GM12878 (cell line): ENCODE results near the gene PDE11A.

Experiments used
- CEBPB ChIP-seq, 2 experiments: fragments of 150-350 bp in 1 of 2; IDR thresholded peaks; 2 replicates each; pipeline ENCODE4 v1.6.1; 2012 to 2014; ENCODE audit warnings: low read depth in 2 of 2, low read length in 2 of 2, borderline replicate concordance in 1 of 2, inconsistent platforms in 1 of 2
- FOXM1 ChIP-seq: IDR thresholded peaks from 2 replicates; pipeline ENCODE4 v1.6.1; 2012; ENCODE audit warnings: low read depth, mild to moderate bottlenecking, inconsistent platforms, low read length, moderate library complexity
- NFYA ChIP-seq: IDR thresholded peaks from 2 replicates; pipeline ENCODE4 v1.6.1; 2011; ENCODE audit warnings: low read depth, mild to moderate bottlenecking, low read length, improper control_type of control experiment, borderline replicate concordance
- SMARCA5 ChIP-seq: fragments of 450-650 bp; IDR thresholded peaks from 2 replicates; pipeline ENCODE4 v1.6.1; 2017; ENCODE audit warnings: mild to moderate bottlenecking
- TF ChIP-seq, protein P1 (sequence below): IDR thresholded peaks from 2 replicates; pipeline ENCODE4 v1.6.1; 2012; ENCODE audit warnings: mild to moderate bottlenecking, low read depth, low read length

DNA sequence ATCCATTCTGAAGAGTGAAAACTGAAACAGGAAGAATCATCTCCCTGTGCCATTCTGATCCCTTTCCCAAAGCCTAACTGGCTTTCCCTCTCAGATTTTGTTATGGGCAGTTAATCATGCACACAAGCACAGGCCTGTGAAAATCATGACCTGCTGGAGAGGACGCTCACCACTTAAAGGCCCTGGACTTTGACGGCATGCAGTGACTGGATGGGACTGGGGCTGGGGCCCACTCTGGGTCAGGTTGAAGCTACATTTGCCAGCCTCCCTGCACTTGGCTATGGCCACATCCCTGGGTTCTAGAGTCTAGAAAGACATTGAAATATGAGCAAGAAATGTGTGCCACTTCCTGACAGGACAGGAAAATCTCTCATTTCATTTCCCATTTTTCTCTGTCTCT lies 12.9 kb downstream of the PDE11A start:
- TF ChIP-seq FOXM1 (no peak), NFYA (no peak), CEBPB (IDR thresholded peaks at IDR 0.05; ENCODE audit: borderline replicate concordance in 1 of 2, low read depth in 2 of 2, low read length in 2 of 2) (no peak), SMARCA5 (no peak)
- TF ChIP-seq, protein P1, sequence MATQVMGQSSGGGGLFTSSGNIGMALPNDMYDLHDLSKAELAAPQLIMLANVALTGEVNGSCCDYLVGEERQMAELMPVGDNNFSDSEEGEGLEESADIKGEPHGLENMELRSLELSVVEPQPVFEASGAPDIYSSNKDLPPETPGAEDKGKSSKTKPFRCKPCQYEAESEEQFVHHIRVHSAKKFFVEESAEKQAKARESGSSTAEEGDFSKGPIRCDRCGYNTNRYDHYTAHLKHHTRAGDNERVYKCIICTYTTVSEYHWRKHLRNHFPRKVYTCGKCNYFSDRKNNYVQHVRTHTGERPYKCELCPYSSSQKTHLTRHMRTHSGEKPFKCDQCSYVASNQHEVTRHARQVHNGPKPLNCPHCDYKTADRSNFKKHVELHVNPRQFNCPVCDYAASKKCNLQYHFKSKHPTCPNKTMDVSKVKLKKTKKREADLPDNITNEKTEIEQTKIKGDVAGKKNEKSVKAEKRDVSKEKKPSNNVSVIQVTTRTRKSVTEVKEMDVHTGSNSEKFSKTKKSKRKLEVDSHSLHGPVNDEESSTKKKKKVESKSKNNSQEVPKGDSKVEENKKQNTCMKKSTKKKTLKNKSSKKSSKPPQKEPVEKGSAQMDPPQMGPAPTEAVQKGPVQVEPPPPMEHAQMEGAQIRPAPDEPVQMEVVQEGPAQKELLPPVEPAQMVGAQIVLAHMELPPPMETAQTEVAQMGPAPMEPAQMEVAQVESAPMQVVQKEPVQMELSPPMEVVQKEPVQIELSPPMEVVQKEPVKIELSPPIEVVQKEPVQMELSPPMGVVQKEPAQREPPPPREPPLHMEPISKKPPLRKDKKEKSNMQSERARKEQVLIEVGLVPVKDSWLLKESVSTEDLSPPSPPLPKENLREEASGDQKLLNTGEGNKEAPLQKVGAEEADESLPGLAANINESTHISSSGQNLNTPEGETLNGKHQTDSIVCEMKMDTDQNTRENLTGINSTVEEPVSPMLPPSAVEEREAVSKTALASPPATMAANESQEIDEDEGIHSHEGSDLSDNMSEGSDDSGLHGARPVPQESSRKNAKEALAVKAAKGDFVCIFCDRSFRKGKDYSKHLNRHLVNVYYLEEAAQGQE = no peak
